ENCODE results near the gene DBF4B.

DBF4B gene

GRCh38 chr17:44795928-44796327 lies 87.5 kb downstream of the DBF4B start:
- no peaks in the 10 kb centered on the region for H3K79me2 ChIP-seq (ENCODE audit: insufficient read depth, low read length)
- no peak overlapping the region for H3K27ac ChIP-seq (ENCODE audit: low read depth, low read length, poor library complexity, severe bottlenecking)
- TF ChIP-seq EZH2 (IDR thresholded peaks at IDR 0.05; ENCODE audit: borderline replicate concordance, low read length) (no peak), CTCF (IDR thresholded peaks at IDR 0.05; ENCODE audit: low read length) (no peak)
- H3K4me2 ChIP-seq (ENCODE audit: low read length), result no peak overlapping the region
- H3K27me3 ChIP-seq (ENCODE audit: insufficient read depth, low read length), result no peaks in the 10 kb centered on the region
- H3K4me1 ChIP-seq (ENCODE audit: insufficient read depth, low read length, severe bottlenecking), result no peaks in the 10 kb centered on the region
- no peak overlapping the region for H2AFZ ChIP-seq (ENCODE audit: low read length)
- H3K9me2 ChIP-seq (ENCODE audit: low read depth, low read length), result no peaks in the 10 kb centered on the region
- peaks cover 10% of the 10 kb centered on the region for H3K36me3 ChIP-seq (ENCODE audit: insufficient read depth, low read length)
- H4K20me1 ChIP-seq (ENCODE audit: insufficient read depth, low read length), result no peaks in the 10 kb centered on the region
- H3K4me3 ChIP-seq (ENCODE audit: low read depth, low read length, poor library complexity, severe bottlenecking), result no peak overlapping the region
- H3K9me3 ChIP-seq (ENCODE audit: low read length), result no peaks in the 10 kb centered on the region
- no peak overlapping the region for H3K9ac ChIP-seq (ENCODE audit: low read length)
- H3F3A ChIP-seq (ENCODE audit: insufficient read depth, low read length), result no peaks in the 10 kb centered on the region

GRCh38 chr17:44796731-44797130 lies 88.3 kb downstream of the DBF4B start:
- no peak overlapping the region for H2AFZ ChIP-seq (ENCODE audit: low read length)
- H3K27ac ChIP-seq (ENCODE audit: low read depth, low read length, poor library complexity, severe bottlenecking), result no peak overlapping the region
- no peak overlapping the region for H3K9ac ChIP-seq (ENCODE audit: low read length)
- TF ChIP-seq CTCF (IDR thresholded peaks at IDR 0.05; ENCODE audit: low read length) (no peak), EZH2 (IDR thresholded peaks at IDR 0.05; ENCODE audit: borderline replicate concordance, low read length) (no peak)
- peaks cover 18% of the 10 kb centered on the region for H3K36me3 ChIP-seq (ENCODE audit: insufficient read depth, low read length)
- no peaks in the 10 kb centered on the region for H3K9me3 ChIP-seq (ENCODE audit: low read length)
- no peaks in the 10 kb centered on the region for H3F3A ChIP-seq (ENCODE audit: insufficient read depth, low read length)
- no peaks in the 10 kb centered on the region for H3K4me1 ChIP-seq (ENCODE audit: insufficient read depth, low read length, severe bottlenecking)
- H3K27me3 ChIP-seq (ENCODE audit: insufficient read depth, low read length), result no peaks in the 10 kb centered on the region
- no peaks in the 10 kb centered on the region for H3K9me2 ChIP-seq (ENCODE audit: low read depth, low read length)
- no peaks in the 10 kb centered on the region for H3K79me2 ChIP-seq (ENCODE audit: insufficient read depth, low read length)
- H4K20me1 ChIP-seq (ENCODE audit: insufficient read depth, low read length), result no peaks in the 10 kb centered on the region
- H3K4me2 ChIP-seq (ENCODE audit: low read length), result no peak overlapping the region
- no peak overlapping the region for H3K4me3 ChIP-seq (ENCODE audit: low read depth, low read length, poor library complexity, severe bottlenecking)

- H4K20me1 ChIP-seq (ENCODE audit: insufficient read depth, low read length), result no peaks in the 10 kb centered on the region
Observed at GRCh38 chr17:44797802-44798201, 89.3 kb downstream of the DBF4B start.

More at GRCh38 chr17:44797802-44798201, 89.3 kb downstream of the DBF4B start:
- H3K4me2 ChIP-seq (ENCODE audit: low read length), result no peak overlapping the region
- no peaks in the 10 kb centered on the region for H3K9me3 ChIP-seq (ENCODE audit: low read length)
- H3K36me3 ChIP-seq (ENCODE audit: insufficient read depth, low read length), result peaks cover 29% of the 10 kb centered on the region
- H3K27ac ChIP-seq (ENCODE audit: low read depth, low read length, poor library complexity, severe bottlenecking), result no peak overlapping the region
- H2AFZ ChIP-seq (ENCODE audit: low read length), result no peak overlapping the region
- no peak overlapping the region for H3K4me3 ChIP-seq (ENCODE audit: low read depth, low read length, poor library complexity, severe bottlenecking)
- H3K79me2 ChIP-seq (ENCODE audit: insufficient read depth, low read length), result no peaks in the 10 kb centered on the region
- no peaks in the 10 kb centered on the region for H3K4me1 ChIP-seq (ENCODE audit: insufficient read depth, low read length, severe bottlenecking)
- H3K27me3 ChIP-seq (ENCODE audit: insufficient read depth, low read length), result no peaks in the 10 kb centered on the region
- no peaks in the 10 kb centered on the region for H3K9me2 ChIP-seq (ENCODE audit: low read depth, low read length)
- H3F3A ChIP-seq (ENCODE audit: insufficient read depth, low read length), result no peaks in the 10 kb centered on the region
- TF ChIP-seq CTCF (IDR thresholded peaks at IDR 0.05; ENCODE audit: low read length) (no peak), EZH2 (IDR thresholded peaks at IDR 0.05; ENCODE audit: borderline replicate concordance, low read length) (no peak)
- H3K9ac ChIP-seq (ENCODE audit: low read length), result no peak overlapping the region
